SU-DHL-6 (cell line): Measurements from ENCODE around the gene MOB1A.
"Not testable (repeated sequence)": the region's sequence is repeated elsewhere in the genome, so short reads cannot be mapped to it uniquely, and the experiment has no call there.

Source experiments
- H2AFZ ChIP-seq: fragments of 200-600 bp; sonication (generic); 2 replicates; pipeline ENCODE4 v1.6.1; 2014; ENCODE audit warnings: low read depth, mild to moderate bottlenecking, moderate library complexity, mixed read lengths, antibody characterized with exemption, low read length; ENCODE audit not compliant: severe bottlenecking
- H3F3A ChIP-seq: fragments of 200-600 bp; shearing (Covaris generic); 2 replicates; pipeline ENCODE4 v1.6.0; 2016; ENCODE audit warnings: antibody characterized with exemption, mild to moderate bottlenecking; ENCODE audit not compliant: insufficient read depth
- H3K27ac ChIP-seq: fragments of 200-600 bp; sonication (generic); 2 replicates; pipeline ENCODE4 v1.5.1; 2016; ENCODE audit warnings: low read depth, mild to moderate bottlenecking, low read length, moderate library complexity, mixed read lengths
- H3K27me3 ChIP-seq: fragments of 200-600 bp; sonication (generic), shearing (Covaris generic); 2 replicates; pipeline ENCODE4 v1.6.0; 2014; ENCODE audit warnings: mild to moderate bottlenecking, low read length
- H3K36me3 ChIP-seq: fragments of 200-600 bp; sonication (generic); 2 replicates; pipeline ENCODE4 v1.6.1; 2014; ENCODE audit warnings: mild to moderate bottlenecking, low read length, mixed read lengths
- H3K4me2 ChIP-seq: fragments of 300-600, 200-600 bp; shearing (Covaris generic), sonication (generic); 2 replicates; pipeline ENCODE4 v1.6.0; 2014; ENCODE audit warnings: low read length, low read depth, mild to moderate bottlenecking; ENCODE audit not compliant: poor library complexity, severe bottlenecking
- H3K4me3 ChIP-seq: fragments of 200-600 bp; sonication (generic); 2 replicates; pipeline ENCODE4 v1.5.1; 2014; ENCODE audit warnings: antibody characterized with exemption, low read length, mild to moderate bottlenecking, mixed read lengths; ENCODE audit not compliant: insufficient read depth, poor library complexity, severe bottlenecking
- H3K79me2 ChIP-seq: fragments of 200-600 bp; sonication (generic); 2 replicates; pipeline ENCODE4 v1.6.1; 2014; ENCODE audit warnings: mild to moderate bottlenecking, low read length, moderate library complexity; ENCODE audit not compliant: insufficient read depth
- H3K9ac ChIP-seq: fragments of 200-600 bp; sonication (generic); 2 replicates; pipeline ENCODE4 v1.7.0; 2014; ENCODE audit warnings: mild to moderate bottlenecking, low read length
- H3K9me2 ChIP-seq: fragments of 200-600 bp; sonication (generic); replicated peaks from 2 replicates; pipeline ENCODE4 v1.6.1; 2014; ENCODE audit warnings: low read length; ENCODE audit not compliant: insufficient read depth
- H3K9me3 ChIP-seq: fragments of 200-600 bp; sonication (generic); 2 replicates; pipeline ENCODE4 v1.6.1; 2014; ENCODE audit warnings: low read length, mixed read lengths; ENCODE audit not compliant: insufficient read depth
- H4K20me1 ChIP-seq: fragments of 200-600 bp; sonication (generic); 2 replicates; pipeline ENCODE4 v1.6.1; 2014; ENCODE audit warnings: low read depth, mild to moderate bottlenecking, antibody characterized with exemption, low read length, moderate library complexity, mixed read lengths
- CTCF ChIP-seq: fragments of 200-600 bp; sonication (generic); IDR thresholded peaks from one replicate; pipeline ENCODE4 v1.5.1; 2017; ENCODE audit warnings: antibody characterized with exemption, mild to moderate bottlenecking, low read length, moderate library complexity; ENCODE audit not compliant: insufficient read depth, poor library complexity, severe bottlenecking
- EZH2phosphoT487 ChIP-seq: fragments of 200-600 bp; sonication (generic), shearing (Covaris generic); conservative IDR thresholded peaks from 2 replicates; pipeline ENCODE4 v1.6.1; 2018; ENCODE audit warnings: mild to moderate bottlenecking, antibody characterized with exemption, low read length, moderate library complexity, mixed read lengths

Gene MOB1A

DNA sequence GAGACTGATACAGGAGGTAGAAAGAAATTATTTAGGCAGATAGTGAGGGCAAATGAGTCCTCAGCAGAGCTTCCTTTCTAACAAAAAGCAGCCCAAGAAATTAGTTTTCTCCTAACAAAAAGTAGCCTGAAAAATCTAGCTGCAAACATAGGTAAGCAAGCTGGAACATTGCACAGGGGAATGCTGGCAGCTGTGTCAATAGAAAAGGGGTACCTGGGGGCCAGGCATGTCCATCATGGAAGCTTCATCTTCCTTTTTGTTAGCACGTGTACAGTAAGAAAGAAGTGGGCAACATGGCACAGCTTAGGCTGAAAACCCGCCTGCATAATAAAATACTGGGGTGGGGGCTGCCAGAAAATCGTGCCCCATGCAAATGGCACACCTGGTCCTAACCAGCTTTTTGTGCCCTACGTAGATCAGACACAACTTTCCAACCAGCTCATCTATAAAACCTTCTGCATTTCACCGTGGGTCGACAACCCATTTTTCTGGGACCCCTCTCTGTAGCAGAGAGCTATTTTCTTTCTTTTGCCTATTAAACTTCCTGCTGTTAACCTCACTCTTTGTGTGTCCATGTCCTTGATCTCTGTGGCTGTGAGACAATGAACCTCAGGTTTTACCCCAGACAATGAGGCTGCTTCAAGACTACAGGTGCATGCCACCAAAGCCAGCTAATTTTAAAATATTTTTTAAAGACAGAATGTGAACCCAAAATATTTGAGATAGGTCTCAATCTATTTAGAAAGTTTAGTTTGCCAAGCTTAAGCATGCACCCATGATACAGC lies 13.1 kb upstream of the MOB1A start:
- Histone ChIP-seq H3K4me2 (no peak overlapping the region), H3K9ac (no peak overlapping the region), H3K79me2 (no peaks in the 10 kb centered on the region), H3F3A (peaks cover 3% of the 10 kb centered on the region; the same call in 1 of the 2 replicates), H3K36me3 (no peaks in the 10 kb centered on the region), H3K4me3 (no peak overlapping the region), H3K9me2 (no peaks in the 10 kb centered on the region), H3K27ac (no peak overlapping the region), H2AFZ (no peak overlapping the region), H3K9me3 (no peaks in the 10 kb centered on the region), H3K27me3 (no peaks in the 10 kb centered on the region), H4K20me1 (no peaks in the 10 kb centered on the region)
- TF ChIP-seq CTCF (no peak), EZH2phosphoT487 (no peak)

DNA sequence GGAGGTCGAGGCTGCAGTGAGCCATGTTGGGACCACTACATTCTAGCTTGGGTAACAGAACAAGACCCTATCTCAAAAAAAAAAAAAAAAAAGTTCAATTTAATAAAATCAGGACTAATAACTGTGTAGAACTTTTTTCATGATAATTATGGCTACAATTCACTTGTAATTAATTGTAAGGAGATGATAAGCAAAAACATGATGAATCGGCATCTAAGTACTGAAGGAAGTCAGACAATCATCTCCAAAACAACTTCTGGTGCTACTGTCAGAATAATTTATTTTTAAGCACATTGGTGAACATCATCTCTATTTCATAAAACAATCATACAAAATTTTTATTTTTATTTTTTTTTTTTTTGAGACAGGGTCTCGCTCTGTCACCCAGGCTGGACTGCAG lies 10.0 kb upstream of the MOB1A start:
- Histone ChIP-seq H3K27me3 (no peaks in the 10 kb centered on the region), H3K4me3 (no peak overlapping the region), H3F3A (peaks cover 10% of the 10 kb centered on the region), H4K20me1 (no peaks in the 10 kb centered on the region), H3K36me3 (no peaks in the 10 kb centered on the region), H3K9me2 (no peaks in the 10 kb centered on the region), H3K79me2 (no peaks in the 10 kb centered on the region), H3K4me2 (no peak overlapping the region), H3K9ac (no peak overlapping the region), H3K27ac (no peak overlapping the region), H3K9me3 (no peaks in the 10 kb centered on the region), H2AFZ (no peak overlapping the region)
- TF ChIP-seq CTCF, result no peak
- TF ChIP-seq EZH2phosphoT487, result no peak

- H3K27me3 ChIP-seq, result no peaks in the 10 kb centered on the region
- no peak overlapping the region for H3K27ac ChIP-seq
- no peaks in the 10 kb centered on the region for H3K79me2 ChIP-seq
- no peak overlapping the region for H2AFZ ChIP-seq
- no peaks in the 10 kb centered on the region for H3K9me2 ChIP-seq
- peaks cover 14% of the 10 kb centered on the region for H3F3A ChIP-seq
- TF ChIP-seq CTCF (no peak), EZH2phosphoT487 (no peak)
- H3K9ac ChIP-seq, result no peak overlapping the region
- no peak overlapping the region for H3K4me3 ChIP-seq
- H3K4me2 ChIP-seq, result no peak overlapping the region
- no peaks in the 10 kb centered on the region for H3K36me3 ChIP-seq
- no peaks in the 10 kb centered on the region for H4K20me1 ChIP-seq
- H3K9me3 ChIP-seq, result no peaks in the 10 kb centered on the region
Measured at GRCh38 chr2:74188018-74188601, 9.4 kb upstream of the MOB1A start.

GRCh38 chr2:74186706-74187105 lies 8.0 kb upstream of the MOB1A start:
- H4K20me1 ChIP-seq, H2AFZ ChIP-seq, H3K4me3 ChIP-seq, H3K27me3 ChIP-seq, H3K36me3 ChIP-seq, H3K9me3 ChIP-seq, H3K9me2 ChIP-seq, H3K4me2 ChIP-seq, H3K79me2 ChIP-seq, H3K27ac ChIP-seq, H3K9ac ChIP-seq: not testable (repeated sequence)
- H3F3A ChIP-seq, result peaks cover 19% of the 10 kb centered on the region
